ENCODE measurements around the gene SMPD4. TPM values are rescaled to one million over a fixed set of nuclear protein-coding genes. Genes with fewer than 3 reads are reported as not detected.
"Not testable (repeated sequence)": the region's sequence is repeated elsewhere in the genome, so short reads cannot be mapped to it uniquely, and the experiment has no call there.

SMPD4 gene
- total and polyA plus RNA-seq, 9 of the 15 experiments (the other 6 are each of a cell fraction or from before 2014, with no cell fraction given), result 7.5 to 123 (median 35.7) TPM

DNA sequence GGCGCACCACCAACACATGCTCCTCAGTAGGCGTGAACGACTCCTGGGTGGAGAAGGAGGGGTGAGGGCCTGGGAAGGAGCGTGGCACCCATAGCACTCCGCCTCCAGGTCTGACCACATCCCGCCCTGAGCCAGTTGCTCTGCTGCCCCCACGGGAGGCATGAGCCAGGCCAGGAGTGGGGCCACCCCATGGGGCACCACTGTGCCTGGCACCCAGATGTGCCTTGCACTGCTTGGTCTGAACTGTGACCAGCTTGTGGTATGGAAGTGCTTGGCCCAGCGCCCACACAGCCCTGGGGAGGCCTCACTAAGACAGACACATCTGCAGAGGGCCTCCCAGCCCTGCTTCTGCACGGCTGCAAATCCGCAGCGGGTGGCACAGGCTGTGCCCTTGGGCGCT, 24.0 kb downstream of the SMPD4 start:
- WGBS (ENCODE audit: insufficient coverage, low coverage, missing lambda C conversion rate), result 87% methylated on average over 9 of the region's 12 CpGs
- CTCF ChIA-PET (ENCODE audit: low intra/inter-chr PET ratio), result not testable (repeated sequence)

DNA sequence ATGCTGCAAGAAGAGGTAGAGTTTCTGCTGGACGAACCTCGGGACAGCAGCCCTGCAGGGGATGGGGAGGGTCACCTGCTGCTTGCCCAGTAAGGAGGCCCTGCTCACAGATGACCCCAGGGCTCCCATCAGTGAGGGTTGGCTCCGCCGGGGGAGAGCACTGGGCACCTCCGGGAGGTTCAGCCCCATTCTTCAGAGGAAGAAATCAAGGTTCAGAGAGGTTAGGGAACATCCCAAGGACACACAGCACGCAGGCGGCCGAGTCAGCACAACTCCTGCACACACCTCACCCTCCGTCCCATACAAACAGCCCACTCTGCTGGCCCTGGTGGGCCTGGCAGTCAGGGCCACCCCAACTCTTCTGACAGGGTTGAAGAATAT, 24.8 kb downstream of the SMPD4 start:
- H3K4me3 ChIP-seq, result no peak overlapping the region
- peak overlapping the region in 1 of 2 experiments; percentile 58; a peak in 1 of 4 replicates for H3K9ac ChIP-seq (ENCODE audit: insufficient read depth in 1 of 2, low read depth in 2 of 2, low read length in 2 of 2)
- H3K27ac ChIP-seq (ENCODE audit: extremely low read depth, low read depth, low read length), result no peak overlapping the region
- no peaks in the 10 kb centered on the region for H3K9me3 ChIP-seq (replicated peaks; ENCODE audit: control insufficient read depth, insufficient read depth, low read depth, low read length)
- no peak overlapping the region for H3K4me2 ChIP-seq (ENCODE audit: insufficient read depth, low read length)
- peaks cover 64% of the 10 kb centered on the region; the same call in 1 of the 3 replicates for H3K36me3 ChIP-seq (ENCODE audit: control insufficient read depth, insufficient read depth, low read length)
- H2AFZ ChIP-seq (ENCODE audit: low read depth, low read length), result no peak overlapping the region
- ChIA-PET CTCF (ENCODE audit: low intra/inter-chr PET ratio) (no interaction called here), POLR2A (no interaction called here)
- no peak for DNase-seq (ENCODE audit: extremely low read depth in 1 of 4, low spot score in 3 of 4)
- WGBS (ENCODE audit: insufficient coverage, low coverage, missing lambda C conversion rate), result 92% methylated on average over 7 of the region's 9 CpGs
- no peaks in the 10 kb centered on the region; the same call in 1 of the 2 replicates for H4K20me1 ChIP-seq (replicated peaks; ENCODE audit: control insufficient read depth, insufficient read depth, low read length)
- ATAC-seq, result no peak
- no peaks in the 10 kb centered on the region for H3K79me2 ChIP-seq (ENCODE audit: control insufficient read depth, insufficient read depth, low read length)
- in situ Hi-C loops (cut with MboI), result no loop called here
- FAIRE-seq, result peak; percentile 65
- no peaks in the 10 kb centered on the region for H3K27me3 ChIP-seq (ENCODE audit: control insufficient read depth in 2 of 2, insufficient read depth in 2 of 2, low read length in 2 of 2)
- H3K4me1 ChIP-seq (replicated peaks in 1 of 2; ENCODE audit: control insufficient read depth in 2 of 2, insufficient read depth in 2 of 2, low read length in 2 of 2), result peaks cover 0 to 32% of the 10 kb centered on the region in 2 experiments; a peak in 3 of 5 replicates
- intact Hi-C loops (cut with micrococcal nuclease), result loop anchor here (2.0 kb wide), 1 partner anchor 176 kb away; no protein-coding TSS in a partner anchor
- TF ChIP-seq KDM1A (IDR thresholded peaks at IDR 0.05) (peak; percentile 36 to 71; a peak in 2 of 4 replicates), BCOR (IDR thresholded peaks at IDR 0.05) (peak; percentile 85), RFX1 (IDR thresholded peaks at IDR 0.05) (no peak), SMARCA5 (IDR thresholded peaks at IDR 0.05) (peak; percentile 72), ZBTB8A (IDR thresholded peaks at IDR 0.05; ENCODE audit: partially characterized antibody) (no peak), RBM25 (IDR thresholded peaks at IDR 0.05; ENCODE audit: low read depth, low read length, severe bottlenecking) (peak; percentile 73), POLR2AphosphoS5 (IDR thresholded peaks at IDR 0.05; ENCODE audit: control insufficient read depth, insufficient read depth, low read depth, low read length) (0 out of 2 replicates have a peak, but pooled peaks have one; percentile 16), ZFP36 (IDR thresholded peaks at IDR 0.05; ENCODE audit: low read depth, low read length, partially characterized antibody) (peak; percentile 81), ATF1 (CRISPR knock-in tag; IDR thresholded peaks at IDR 0.05) (no peak), ATF1 (tag; IDR thresholded peaks at IDR 0.05) (no peak), SUPT5H (IDR thresholded peaks at IDR 0.05) (0 out of 2 replicates have a peak, but pooled peaks have one; percentile 13), MAFG (tag; conservative IDR thresholded peaks at IDR 0.05) (peak; percentile 26; the same call in 1 of the 2 replicates), C11orf30 (IDR thresholded peaks at IDR 0.05; ENCODE audit: low read depth) (peak; percentile 47; the same call in 1 of the 2 replicates), HDAC2 (IDR thresholded peaks at IDR 0.05) (peak; percentile 31; the same call in 1 of the 2 replicates), HDGF (IDR thresholded peaks at IDR 0.05) (peak; percentile 25; the same call in 1 of the 2 replicates), ZNF316 (IDR thresholded peaks at IDR 0.05) (peak; percentile 45)
- TF ChIP-seq, protein P1, sequence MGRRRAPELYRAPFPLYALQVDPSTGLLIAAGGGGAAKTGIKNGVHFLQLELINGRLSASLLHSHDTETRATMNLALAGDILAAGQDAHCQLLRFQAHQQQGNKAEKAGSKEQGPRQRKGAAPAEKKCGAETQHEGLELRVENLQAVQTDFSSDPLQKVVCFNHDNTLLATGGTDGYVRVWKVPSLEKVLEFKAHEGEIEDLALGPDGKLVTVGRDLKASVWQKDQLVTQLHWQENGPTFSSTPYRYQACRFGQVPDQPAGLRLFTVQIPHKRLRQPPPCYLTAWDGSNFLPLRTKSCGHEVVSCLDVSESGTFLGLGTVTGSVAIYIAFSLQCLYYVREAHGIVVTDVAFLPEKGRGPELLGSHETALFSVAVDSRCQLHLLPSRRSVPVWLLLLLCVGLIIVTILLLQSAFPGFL (CRISPR knock-in tag; IDR thresholded peaks at IDR 0.05), result no peak
- BruUV-seq (replicated peaks), result no TSS peak
- no peaks in the 10 kb centered on the region for H3K9me1 ChIP-seq (ENCODE audit: control insufficient read depth, insufficient read depth, low read length)

More for the DNA sequence above, 24.0 kb downstream of the SMPD4 start:
- H3K4me2 ChIP-seq (ENCODE audit: insufficient read depth, low read length); DNase-seq (ENCODE audit: extremely low read depth in 1 of 4, low spot score in 3 of 4); H3K9me1 ChIP-seq (ENCODE audit: control insufficient read depth, insufficient read depth, low read length); H3K27ac ChIP-seq (ENCODE audit: extremely low read depth, low read depth, low read length); H3K4me3 ChIP-seq; BruUV-seq (replicated peaks); H2AFZ ChIP-seq (ENCODE audit: low read depth, low read length); FAIRE-seq; in situ Hi-C loops (cut with MboI); H3K9me3 ChIP-seq (replicated peaks; ENCODE audit: control insufficient read depth, insufficient read depth, low read depth, low read length); H4K20me1 ChIP-seq (replicated peaks; ENCODE audit: control insufficient read depth, insufficient read depth, low read length); POLR2A ChIA-PET; H3K79me2 ChIP-seq (ENCODE audit: control insufficient read depth, insufficient read depth, low read length); ATAC-seq; H3K27me3 ChIP-seq (ENCODE audit: control insufficient read depth in 2 of 2, insufficient read depth in 2 of 2, low read length in 2 of 2): not testable (repeated sequence)
- Histone ChIP-seq H3K9ac (ENCODE audit: insufficient read depth in 1 of 2, low read depth in 2 of 2, low read length in 2 of 2) (peak overlapping the region in 1 of 2 experiments; percentile 28; a peak in 1 of 4 replicates), H3K4me1 (replicated peaks in 1 of 2; ENCODE audit: control insufficient read depth in 2 of 2, insufficient read depth in 2 of 2, low read length in 2 of 2) (peaks cover 0 to 39% of the 10 kb centered on the region in 2 experiments; a peak in 3 of 5 replicates), H3K36me3 (ENCODE audit: control insufficient read depth, insufficient read depth, low read length) (peaks cover 58% of the 10 kb centered on the region; the same call in 1 of the 3 replicates)
- peak; percentile 59 for TF ChIP-seq RBM22 (IDR thresholded peaks at IDR 0.05; ENCODE audit: low read depth, low read length, poor library complexity, severe bottlenecking)
- peak; percentile 68 for TF ChIP-seq POLR2G (IDR thresholded peaks at IDR 0.05; ENCODE audit: low read depth, low read length)
- peak; percentile 17; the same call in 1 of the 2 replicates for TF ChIP-seq NFIC (IDR thresholded peaks at IDR 0.05)
- intact Hi-C loops (cut with micrococcal nuclease), result loop anchor here (2.0 kb wide), 1 partner anchor 175 kb away; no protein-coding TSS in a partner anchor
